Measurements from ENCODE around the gene ATP6V1B1. TPM values are rescaled to one million over a fixed set of nuclear protein-coding genes. Genes with fewer than 3 reads are reported as not detected.
A peak's percentile ranks its signal among the peaks of the same experiment; 100 is the strongest.

Gene ATP6V1B1
- total and polyA plus RNA-seq, 2 of the 13 experiments (the other 11 are each of a cell fraction or from before 2014, with no cell fraction given), result 0.58 to 1.6 TPM

- TF ChIP-seq ZFP90 (CRISPR knock-in tag; IDR thresholded peaks at IDR 0.05; ENCODE audit: borderline replicate concordance) (no peak), SMARCE1 (IDR thresholded peaks at IDR 0.05; ENCODE audit: borderline replicate concordance) (no peak), AHDC1 (CRISPR knock-in tag; IDR thresholded peaks at IDR 0.05; ENCODE audit: borderline replicate concordance) (no peak), ZNF503 (CRISPR knock-in tag; IDR thresholded peaks at IDR 0.05) (no peak), HHEX (CRISPR knock-in tag; IDR thresholded peaks at IDR 0.05) (no peak), PAXIP1 (CRISPR knock-in tag; conservative IDR thresholded peaks at IDR 0.05) (peak; percentile 83), PHB2 (IDR thresholded peaks at IDR 0.05; ENCODE audit: partially characterized antibody) (no peak), NR2F1 (CRISPR knock-in tag; IDR thresholded peaks at IDR 0.05) (no peak), ZNF678 (CRISPR knock-in tag; IDR thresholded peaks at IDR 0.05) (no peak), ZNF18 (CRISPR knock-in tag; IDR thresholded peaks at IDR 0.05; ENCODE audit: insufficient replicate concordance) (peak; percentile 98), RFX1 (IDR thresholded peaks at IDR 0.05) (no peak), CBX5 (CRISPR knock-in tag; IDR thresholded peaks at IDR 0.05; ENCODE audit: borderline replicate concordance) (no peak), PTBP1 (IDR thresholded peaks at IDR 0.05; ENCODE audit: low read depth, low read length, poor library complexity, severe bottlenecking) (no peak), ZNF580 (CRISPR knock-in tag; IDR thresholded peaks at IDR 0.05; ENCODE audit: borderline replicate concordance, low read depth) (no peak), ZNF550 (CRISPR knock-in tag; IDR thresholded peaks at IDR 0.05; ENCODE audit: borderline replicate concordance) (no peak), ZNF615 (CRISPR knock-in tag; IDR thresholded peaks at IDR 0.05; ENCODE audit: borderline replicate concordance) (no peak)
These were observed 2.3 kb downstream of the ATP6V1B1 start (continued) for GRCh38 chr2:70937866-70938585.

All from HepG2 (cell line).